Measurements from ENCODE around the gene NEUROD2. TPM values are rescaled to one million over a fixed set of nuclear protein-coding genes. Genes with fewer than 3 reads are reported as not detected.

Gene NEUROD2
- total RNA-seq, 2 experiments from 2014 or later, result not detected

- Mint-ChIP-seq H3K27me3 (ENCODE audit: low read depth) (peaks cover 66% of the 10 kb centered on the region), H3K27ac (no peak overlapping the region), H3K4me3 (no peak overlapping the region), H3K4me1 (ENCODE audit: low read depth) (peaks cover 12% of the 10 kb centered on the region), H3K36me3 (ENCODE audit: low read depth) (no peaks in the 10 kb centered on the region), H3K9me3 (ENCODE audit: insufficient read depth) (no peaks in the 10 kb centered on the region)
- CTCF ChIA-PET, result interaction anchor here (1.0 to 1.5 kb wide), 2 partner anchors 15 to 27 kb away, joined by 4 to 8 read pairs; no protein-coding TSS in a partner anchor
- POLR2A ChIA-PET, result interaction anchor here (0.7 to 0.9 kb wide), 2 partner anchors 11 to 31 kb away, joined by 3 to 4 read pairs; no protein-coding TSS in a partner anchor
- ATAC-seq (no peak), DNase-seq (no peak)
These were observed 1.2 kb downstream of the NEUROD2 start for GRCh38 chr17:39606434-39607056.

- Mint-ChIP-seq H3K4me1 (ENCODE audit: low read depth) (peaks cover 12% of the 10 kb centered on the region), H3K27me3 (ENCODE audit: low read depth) (peaks cover 72% of the 10 kb centered on the region), H3K27ac (no peak overlapping the region), H3K9me3 (ENCODE audit: insufficient read depth) (no peaks in the 10 kb centered on the region), H3K36me3 (ENCODE audit: low read depth) (no peaks in the 10 kb centered on the region), H3K4me3 (no peak overlapping the region)
- DNase-seq (no peak), ATAC-seq (peak; percentile 47)
- ChIA-PET POLR2A (interaction anchor here (0.5 to 1.2 kb wide), 4 partner anchors 16 to 859 kb away, joined by 3 to 4 read pairs (median 4); no protein-coding TSS in a partner anchor), CTCF (interaction anchor here (1.0 to 1.5 kb wide), 3 partner anchors 16 to 30 kb away, joined by 3 to 8 read pairs (median 4); no protein-coding TSS in a partner anchor)
These were observed 2.0 kb downstream of the NEUROD2 start for GRCh38 chr17:39605492-39606433.

GRCh38 chr17:39604911-39605491 is 2.7 kb downstream of the NEUROD2 start:
- ATAC-seq, result no peak
- ChIA-PET POLR2A (interaction anchor here (0.5 to 1.2 kb wide), 3 partner anchors 16 to 859 kb away, joined by 3 to 4 read pairs (median 3); no protein-coding TSS in a partner anchor), CTCF (interaction anchor here (1.0 to 1.5 kb wide), 3 partner anchors 17 to 29 kb away, joined by 3 to 8 read pairs (median 4); no protein-coding TSS in a partner anchor)

GRCh38 chr17:39603304-39604016 is 4.3 kb downstream of the NEUROD2 start:
- POLR2A ChIA-PET, result interaction anchor here (0.6 kb wide), 1 partner anchor 367 kb away, joined by 3 read pairs; no protein-coding TSS in a partner anchor

More at GRCh38 chr17:39604911-39605491, 2.7 kb downstream of the NEUROD2 start:
- Mint-ChIP-seq H3K4me3 (no peak overlapping the region), H3K27me3 (ENCODE audit: low read depth) (peaks cover 78% of the 10 kb centered on the region), H3K36me3 (ENCODE audit: low read depth) (no peaks in the 10 kb centered on the region), H3K27ac (no peak overlapping the region), H3K4me1 (ENCODE audit: low read depth) (peaks cover 12% of the 10 kb centered on the region), H3K9me3 (ENCODE audit: insufficient read depth) (no peaks in the 10 kb centered on the region)
- DNase-seq, result no peak

GRCh38 chr17:39602533-39603303 is 5.0 kb downstream of the NEUROD2 start:
- Mint-ChIP-seq H3K9me3 (ENCODE audit: insufficient read depth) (no peaks in the 10 kb centered on the region), H3K4me3 (no peak overlapping the region), H3K27ac (no peak overlapping the region), H3K4me1 (ENCODE audit: low read depth) (peaks cover 12% of the 10 kb centered on the region), H3K36me3 (ENCODE audit: low read depth) (no peaks in the 10 kb centered on the region), H3K27me3 (ENCODE audit: low read depth) (peaks cover 78% of the 10 kb centered on the region)
- ATAC-seq (no peak), DNase-seq (no peak)
- ChIA-PET CTCF (interaction anchor here (0.5 kb wide), 1 partner anchor 21 kb away, joined by 3 read pairs; no protein-coding TSS in a partner anchor), POLR2A (interaction anchor here (0.6 kb wide), 1 partner anchor 367 kb away, joined by 3 read pairs; no protein-coding TSS in a partner anchor)

More at GRCh38 chr17:39603304-39604016, 4.3 kb downstream of the NEUROD2 start:
- H3K27ac Mint-ChIP-seq, result no peak overlapping the region
- ATAC-seq, result no peak
- CTCF ChIA-PET, result interaction anchor here (0.7 kb wide), 1 partner anchor 18 kb away, joined by 3 read pairs; no protein-coding TSS in a partner anchor
- peaks cover 12% of the 10 kb centered on the region for H3K4me1 Mint-ChIP-seq (ENCODE audit: low read depth)
- no peaks in the 10 kb centered on the region for H3K9me3 Mint-ChIP-seq (ENCODE audit: insufficient read depth)
- no peak overlapping the region for H3K4me3 Mint-ChIP-seq
- no peak for DNase-seq
- H3K27me3 Mint-ChIP-seq (ENCODE audit: low read depth), result peaks cover 75% of the 10 kb centered on the region
- H3K36me3 Mint-ChIP-seq (ENCODE audit: low read depth), result no peaks in the 10 kb centered on the region

GRCh38 chr17:39601758-39602532 is 5.8 kb downstream of the NEUROD2 start:
- Mint-ChIP-seq H3K36me3 (ENCODE audit: low read depth) (no peaks in the 10 kb centered on the region), H3K27me3 (ENCODE audit: low read depth) (peaks cover 79% of the 10 kb centered on the region), H3K4me3 (no peak overlapping the region), H3K27ac (no peak overlapping the region), H3K4me1 (ENCODE audit: low read depth) (peaks cover 8% of the 10 kb centered on the region), H3K9me3 (ENCODE audit: insufficient read depth) (no peaks in the 10 kb centered on the region)
- ChIA-PET CTCF (interaction anchor here (0.5 to 2.3 kb wide), 3 partner anchors 20 to 54 kb away, joined by 3 to 12 read pairs (median 4); no protein-coding TSS in a partner anchor), POLR2A (no interaction called here)
- DNase-seq, result no peak
- no peak for ATAC-seq

GRCh38 chr17:39600997-39601597 is 6.6 kb downstream of the NEUROD2 start:
- Mint-ChIP-seq H3K4me1 (ENCODE audit: low read depth) (peaks cover 8% of the 10 kb centered on the region), H3K4me3 (no peak overlapping the region), H3K36me3 (ENCODE audit: low read depth) (no peaks in the 10 kb centered on the region), H3K27me3 (ENCODE audit: low read depth) (peaks cover 84% of the 10 kb centered on the region), H3K9me3 (ENCODE audit: insufficient read depth) (no peaks in the 10 kb centered on the region), H3K27ac (no peak overlapping the region)
- DNase-seq (no peak), ATAC-seq (no peak)
- ChIA-PET CTCF (interaction anchor here (1.7 to 2.3 kb wide), 2 partner anchors 21 to 54 kb away, joined by 4 to 12 read pairs; no protein-coding TSS in a partner anchor), POLR2A (no interaction called here)

- Mint-ChIP-seq H3K4me1 (ENCODE audit: low read depth) (peaks cover 7% of the 10 kb centered on the region), H3K4me3 (no peak overlapping the region), H3K27me3 (ENCODE audit: low read depth) (peaks cover 87% of the 10 kb centered on the region), H3K9me3 (ENCODE audit: insufficient read depth) (no peaks in the 10 kb centered on the region), H3K36me3 (ENCODE audit: low read depth) (no peaks in the 10 kb centered on the region), H3K27ac (no peak overlapping the region)
- ATAC-seq (no peak), DNase-seq (no peak)
- ChIA-PET POLR2A (no interaction called here), CTCF (interaction anchor here (1.7 to 2.3 kb wide), 2 partner anchors 21 to 53 kb away, joined by 4 to 12 read pairs; no protein-coding TSS in a partner anchor)
These were observed 7.3 kb downstream of the NEUROD2 start for GRCh38 chr17:39600288-39600996.

- H3K9me3 Mint-ChIP-seq (ENCODE audit: insufficient read depth), result no peaks in the 10 kb centered on the region
- no peak for DNase-seq
- no peaks in the 10 kb centered on the region for H3K36me3 Mint-ChIP-seq (ENCODE audit: low read depth)
- no peak for ATAC-seq
- POLR2A ChIA-PET, result no interaction called here
- H3K4me3 Mint-ChIP-seq, result no peak overlapping the region
- CTCF ChIA-PET, result interaction anchor here (0.6 to 2.3 kb wide), 2 partner anchors 22 to 264 kb away, joined by 3 to 12 read pairs; no protein-coding TSS in a partner anchor
- peaks cover 2% of the 10 kb centered on the region for H3K4me1 Mint-ChIP-seq (ENCODE audit: low read depth)
- no peak overlapping the region for H3K27ac Mint-ChIP-seq
- H3K27me3 Mint-ChIP-seq (ENCODE audit: low read depth), result peaks cover 87% of the 10 kb centered on the region
These were observed 8.0 kb downstream of the NEUROD2 start for GRCh38 chr17:39599665-39600231.

All from activated CD8-positive, alpha-beta T cell treated with anti-CD3 and anti-CD28 coated beads, Interleukin-2, amount 10 ng/mL, durations not matched to agents 7 days and 5 days (primary cell).